GM18505 (cell line): ENCODE measurements around the gene FDX2.

Source experiments
- ATAC-seq: cut with Tn5 transposase; IDR thresholded peaks from one replicate; pipeline ENCODE4 v1.9.1; 2021; ENCODE audit not compliant: unreplicated experiment
- POLR2A ChIP-seq: IDR thresholded peaks from 4 replicates; pipeline ENCODE4 v1.6.1; 2011; ENCODE audit warnings: borderline replicate concordance; ENCODE audit not compliant: insufficient read depth, insufficient read length; ENCODE audit errors: extremely low read depth

The FDX2 gene

DNA sequence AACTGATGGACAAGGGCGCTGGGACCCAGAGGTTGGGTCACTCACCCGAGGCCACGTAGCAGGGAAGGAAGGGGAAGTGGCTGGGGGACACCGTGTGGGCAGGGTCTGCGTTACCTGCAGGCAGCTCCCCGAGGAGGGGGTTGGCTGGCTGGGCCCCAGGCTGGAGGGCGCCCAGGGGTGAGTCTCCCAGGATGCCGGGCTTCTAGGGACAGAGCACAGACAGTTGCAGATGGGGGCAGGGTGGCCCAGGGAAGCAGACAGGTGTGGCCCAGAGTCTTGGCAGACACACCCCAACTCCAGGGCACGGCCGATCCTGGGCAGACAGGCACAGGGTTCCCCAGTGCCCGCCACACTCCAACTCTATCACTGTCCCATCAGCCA is 5.6 kb upstream of the FDX2 start:
- no peak for TF ChIP-seq POLR2A
- ATAC-seq: no peak

DNA sequence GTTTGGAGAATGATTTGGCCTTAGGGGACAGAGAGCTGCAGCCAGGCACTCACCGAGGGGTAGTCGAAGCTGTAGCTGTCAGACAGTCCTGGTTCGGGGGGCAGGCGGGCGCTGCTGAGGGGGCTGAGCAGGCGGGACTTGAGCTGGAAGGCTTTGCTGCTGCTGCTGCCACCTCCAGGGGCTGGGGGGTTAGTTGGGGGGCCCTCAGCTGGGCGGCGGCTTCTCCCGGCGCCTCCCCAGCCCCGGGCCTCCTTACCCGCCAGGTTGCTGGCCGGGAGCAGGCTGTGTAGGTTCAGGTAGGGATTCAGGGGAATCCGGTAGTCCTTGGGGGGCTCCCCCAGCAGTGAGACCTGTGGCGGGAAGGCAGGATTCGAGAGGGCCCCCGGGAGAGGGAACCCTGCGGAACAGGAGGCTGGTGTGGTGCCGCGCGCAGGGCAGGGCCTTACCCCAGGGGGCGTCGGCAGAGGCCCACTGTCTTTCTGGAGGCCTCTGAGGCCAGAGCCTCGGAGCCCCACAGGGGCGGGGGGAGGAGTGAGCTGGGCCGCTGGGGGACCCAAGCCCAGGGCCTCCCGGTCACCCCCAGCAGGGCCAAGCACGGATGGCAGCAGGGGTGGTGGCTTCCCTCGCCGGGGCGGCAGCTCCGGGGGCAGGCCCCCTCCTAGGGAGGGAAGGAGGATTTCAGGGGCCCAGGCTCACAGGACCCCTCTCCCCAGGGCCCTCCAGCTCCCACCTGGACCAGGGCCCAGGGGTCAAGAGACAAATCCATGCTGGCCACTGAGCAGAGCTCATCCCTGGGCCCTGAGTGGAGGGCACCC is 5.0 kb upstream of the FDX2 start:
- ATAC-seq: no peak

DNA sequence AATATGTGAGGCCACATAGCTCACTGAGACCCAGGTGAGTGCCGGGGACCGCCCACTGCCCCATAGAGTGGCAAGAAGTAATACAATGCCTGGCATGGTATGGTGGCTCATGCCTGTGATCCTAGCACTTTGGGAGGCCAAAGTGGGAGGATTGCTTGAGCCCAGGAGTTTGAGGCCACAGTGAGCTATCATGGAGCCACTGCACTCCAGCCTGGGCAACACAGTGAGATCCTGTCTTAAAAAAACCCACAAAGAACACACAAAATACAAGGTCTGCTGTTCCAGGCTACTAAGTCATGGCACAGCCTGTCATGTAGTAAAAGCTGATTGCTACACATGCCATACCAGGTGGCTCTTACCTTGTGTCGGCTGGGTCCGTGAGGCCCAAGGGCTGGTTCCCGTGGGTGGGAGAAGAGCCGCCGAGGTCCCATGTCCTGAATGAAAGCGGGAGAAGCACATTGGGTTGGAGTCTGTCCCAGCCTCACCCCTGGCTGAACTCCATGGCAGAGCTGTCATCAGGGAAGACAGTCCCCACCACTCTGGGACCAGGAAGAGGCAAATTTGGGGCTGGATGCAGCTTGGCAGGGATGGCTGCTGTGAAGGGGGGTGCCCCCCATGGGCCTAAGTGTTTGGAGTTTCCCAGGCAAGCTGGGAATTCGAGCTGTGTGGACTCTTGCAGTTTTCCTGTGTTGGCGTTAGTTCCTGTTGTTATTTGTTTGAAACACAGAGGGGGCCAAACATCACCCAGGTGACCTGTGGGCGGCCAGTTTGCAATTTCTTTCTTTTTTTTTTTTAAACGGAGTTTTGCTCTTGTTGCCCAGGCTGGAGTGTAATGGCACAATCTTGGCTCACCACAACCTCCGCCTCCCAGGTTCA is 3.2 kb upstream of the FDX2 start:
- ATAC-seq: no peak
- no peak for TF ChIP-seq POLR2A

More for the DNA sequence above, 5.0 kb upstream of the FDX2 start:
- no peak for TF ChIP-seq POLR2A

DNA sequence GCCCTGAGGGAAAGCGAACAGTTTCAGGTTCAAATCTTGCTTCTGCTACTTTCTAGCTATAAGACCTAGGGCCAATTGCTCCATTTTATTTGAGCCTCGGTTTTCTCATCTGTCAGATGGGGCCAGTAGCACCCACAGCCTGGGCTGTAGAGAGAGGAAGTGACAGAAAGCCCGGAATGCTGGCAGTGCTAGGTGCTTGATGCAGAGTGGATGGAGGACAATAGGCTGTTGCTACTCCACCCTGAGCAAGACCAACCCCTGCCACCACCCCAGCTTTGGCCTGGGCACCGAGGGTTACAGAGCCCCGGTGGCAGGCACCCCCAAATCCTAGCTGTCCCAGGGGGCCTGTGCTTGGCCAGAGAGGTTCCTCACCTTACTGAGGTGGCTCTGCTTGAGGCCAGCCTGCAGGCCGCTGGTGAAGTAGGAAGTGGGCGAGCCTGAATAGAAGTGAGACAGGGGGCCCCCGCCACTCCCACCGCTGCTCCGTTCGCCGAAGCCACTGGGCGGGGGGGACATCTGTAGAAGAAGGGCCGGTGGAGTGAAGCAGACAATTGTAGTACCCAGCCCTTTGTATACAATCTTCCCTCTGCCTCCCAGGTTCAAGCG is 2.1 kb upstream of the FDX2 start:
- no peak for TF ChIP-seq POLR2A
- ATAC-seq: no peak

DNA sequence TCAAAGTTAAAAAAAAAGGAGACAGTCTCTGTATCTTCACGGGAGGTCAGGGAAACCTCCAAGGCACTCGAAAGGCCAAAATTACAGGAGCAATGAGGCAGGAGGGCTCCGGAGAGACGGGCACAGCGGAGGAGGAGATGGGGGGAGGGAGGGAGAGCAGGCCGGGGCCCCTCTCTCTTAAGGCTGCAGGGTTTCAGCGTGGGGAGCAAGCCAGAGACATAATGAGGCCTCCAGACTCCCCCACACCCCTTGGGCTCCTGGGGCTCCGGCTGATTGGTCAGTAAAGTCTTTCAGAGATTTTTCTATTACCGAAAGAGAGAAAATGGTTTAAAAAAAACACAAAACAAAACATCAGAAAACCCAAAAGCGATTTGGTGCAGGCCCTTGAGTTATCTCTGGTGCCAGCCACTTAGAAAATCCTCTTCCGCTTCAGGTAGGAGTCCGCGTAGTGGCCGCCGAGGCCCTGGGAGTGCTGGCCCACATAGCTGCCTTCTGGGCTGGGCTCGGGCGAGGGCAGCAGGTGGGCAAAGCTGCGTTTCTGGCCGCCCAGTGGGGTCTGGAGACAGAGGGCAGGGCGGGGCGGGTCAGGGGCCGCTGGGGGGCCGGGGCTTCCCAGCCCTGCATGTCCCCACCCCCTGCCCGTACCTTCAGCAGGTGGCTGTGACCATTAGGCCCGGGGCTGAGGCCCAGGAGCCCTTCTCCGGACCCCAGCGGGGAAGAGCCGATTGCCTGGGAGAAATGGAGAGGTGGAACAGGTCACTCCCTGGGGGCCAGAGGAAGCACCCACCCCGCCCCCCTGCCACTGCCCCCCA is 1.4 kb upstream of the FDX2 start:
- ATAC-seq: no peak
- TF ChIP-seq POLR2A: no peak

DNA sequence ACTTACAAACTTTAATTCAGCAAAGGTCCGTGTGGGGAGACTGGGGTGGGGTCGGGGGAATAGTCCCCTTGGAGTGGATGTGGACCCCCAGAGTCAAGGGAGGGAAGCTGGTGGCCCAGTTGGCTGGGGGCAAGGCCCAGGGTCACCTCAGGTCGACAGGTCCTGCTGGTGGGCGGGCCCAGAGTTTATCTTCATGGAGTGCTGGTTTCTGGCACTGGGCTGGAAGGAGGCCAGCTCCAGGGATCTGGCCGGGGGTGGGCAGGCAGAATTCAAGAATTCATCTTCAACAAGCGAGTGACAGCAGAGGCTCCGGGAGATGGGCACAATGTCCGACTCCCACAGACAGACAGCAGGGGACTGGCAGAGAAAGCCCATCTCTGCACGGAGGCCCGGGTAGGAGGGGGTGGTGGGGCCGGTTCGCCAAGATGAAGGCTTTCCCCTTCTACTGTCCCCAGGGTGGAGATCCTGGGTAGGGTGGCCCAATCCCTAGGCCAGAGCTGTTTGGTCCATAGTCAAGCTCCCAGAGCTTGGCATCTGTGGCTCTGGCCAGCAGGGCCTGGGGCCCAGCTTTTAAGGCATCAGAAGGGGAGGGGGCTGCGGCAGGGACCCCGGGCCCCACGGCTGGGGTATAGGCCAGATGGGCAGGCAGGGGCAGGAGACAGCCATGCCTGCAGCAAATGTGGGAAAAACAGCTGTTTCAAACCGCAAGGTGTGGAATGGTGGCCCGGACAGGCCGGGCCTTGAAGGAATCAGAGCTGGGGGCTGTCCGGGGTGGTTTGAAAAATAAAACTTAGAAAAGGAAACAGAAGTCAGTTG is 622 bp upstream of the FDX2 start:
- TF ChIP-seq POLR2A: no peak
- no peak for ATAC-seq

DNA sequence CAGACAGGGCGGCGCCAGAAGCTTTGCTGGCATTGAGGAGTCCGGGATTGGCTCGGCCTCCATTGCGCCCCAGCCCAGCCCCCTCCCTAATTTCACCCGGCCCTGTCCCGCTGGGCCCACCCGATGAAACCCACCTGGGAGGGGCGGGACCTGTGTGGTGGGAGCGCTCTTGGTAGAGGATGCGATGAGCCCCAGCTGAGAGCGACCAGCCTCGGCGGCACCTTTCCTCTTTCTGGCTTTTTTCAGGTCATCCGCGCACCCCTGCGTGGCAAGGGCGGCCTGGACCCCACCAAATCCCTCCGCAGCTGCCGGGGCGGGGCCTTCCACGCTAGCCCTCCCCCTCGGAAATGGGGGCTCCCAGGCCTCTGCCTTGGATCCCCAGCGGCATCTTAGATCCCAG is 6.4 kb downstream of the FDX2 start, which contains the start of gene ZGLP1:
TSS of gene ZGLP1 (minus strand) at position 393 of the 400 bp plus-strand sequence.
- ATAC-seq: no peak
- TF ChIP-seq POLR2A: no peak

DNA sequence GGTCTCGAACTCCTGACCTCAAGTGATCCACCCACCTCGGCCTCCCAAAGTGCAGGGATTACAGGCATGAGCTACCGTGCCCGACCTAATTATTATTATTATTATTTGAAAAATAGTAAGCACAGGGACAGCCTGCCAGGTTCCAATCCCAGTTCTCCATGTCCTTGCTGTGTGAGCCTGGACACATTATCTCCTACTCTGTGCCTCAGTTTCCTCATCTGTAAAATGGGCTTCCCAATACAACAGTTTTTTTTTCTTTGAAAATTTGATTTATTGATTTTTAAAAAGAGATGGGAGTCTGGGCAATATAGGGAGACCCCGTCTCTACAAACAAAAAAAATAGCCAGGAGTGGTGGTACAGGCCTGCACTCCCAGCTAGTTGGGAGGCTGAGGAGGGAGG is 9.5 kb downstream of the FDX2 start:
- no peak for ATAC-seq
- TF ChIP-seq POLR2A: no peak

DNA sequence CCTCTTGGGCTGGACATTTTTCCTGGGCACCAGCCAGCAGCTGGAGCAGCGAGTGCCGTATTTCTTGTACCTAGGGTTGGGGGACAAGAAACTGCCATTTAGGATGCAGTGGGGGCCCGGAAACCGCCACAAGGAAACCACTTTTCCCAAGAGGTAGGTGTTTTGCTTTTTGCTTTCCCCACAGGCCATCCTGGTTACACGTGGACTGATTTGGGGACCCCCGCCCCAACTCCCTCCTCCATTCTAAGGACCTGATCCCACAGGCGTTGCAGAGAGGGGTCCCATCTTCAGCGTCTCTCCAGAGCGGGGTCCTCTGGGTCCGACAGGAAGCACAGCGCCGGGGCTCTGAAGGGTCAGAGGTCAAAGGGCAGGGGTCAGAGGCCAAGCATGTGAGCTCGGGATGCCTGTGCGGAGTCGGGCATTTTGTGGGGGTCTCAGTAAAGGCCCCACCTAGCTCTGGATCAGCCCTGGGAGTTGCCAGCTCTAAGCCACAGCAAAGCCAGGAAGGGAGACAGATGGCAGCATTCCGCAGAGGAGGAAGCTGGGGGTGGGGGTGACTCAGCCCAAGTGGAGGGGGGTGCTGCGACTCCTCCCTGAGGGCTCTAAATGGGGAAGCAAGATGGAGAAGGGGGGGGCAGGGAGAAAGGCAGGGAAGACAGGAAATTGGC is 10.5 kb downstream of the FDX2 start:
- TF ChIP-seq POLR2A: no peak
- no peak for ATAC-seq

DNA sequence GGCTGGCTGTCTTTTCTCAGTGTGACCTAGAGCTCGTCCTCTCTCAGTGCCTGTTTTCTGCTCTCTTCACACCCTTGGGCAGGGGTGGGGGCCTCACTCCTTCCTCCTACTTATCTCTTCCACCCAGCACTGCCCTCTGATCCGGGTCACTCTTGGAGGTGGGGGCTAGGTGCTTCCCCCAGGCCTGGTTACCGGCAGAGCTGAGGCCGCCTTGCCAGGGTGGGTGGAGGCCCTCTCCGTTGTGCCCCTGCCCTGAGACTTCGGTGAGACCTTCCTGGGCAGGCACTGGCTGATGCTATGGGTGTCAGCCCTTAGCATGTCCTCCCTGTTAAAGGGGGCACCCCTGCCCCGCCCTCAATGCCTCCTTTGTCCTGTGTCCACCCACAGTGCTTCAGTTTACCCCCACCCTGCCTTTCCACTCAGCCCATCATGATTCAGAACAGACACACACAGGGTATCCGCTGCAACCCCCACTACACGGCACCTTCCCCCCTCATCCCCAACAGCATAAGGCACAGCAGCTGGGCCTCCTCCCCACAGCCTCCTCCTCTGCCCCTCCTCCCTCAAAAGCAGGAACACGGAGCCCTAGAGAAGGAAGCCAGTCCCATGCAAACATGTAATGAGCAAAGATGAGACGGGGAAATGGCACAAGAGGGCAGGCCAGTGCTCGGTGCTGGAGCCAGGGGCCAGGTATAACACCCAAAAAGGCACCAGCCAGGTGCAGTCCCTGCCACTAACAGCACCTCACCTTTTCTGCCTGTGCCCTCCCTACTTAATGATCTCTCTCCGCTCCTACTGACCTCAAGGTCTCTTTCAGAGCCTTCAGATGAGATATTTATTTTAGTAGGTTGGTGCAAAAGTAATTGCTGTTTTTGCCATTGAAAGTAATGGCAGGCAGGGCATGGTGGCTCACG is 16.0 kb downstream of the FDX2 start:
- no peak for ATAC-seq
- no peak for TF ChIP-seq POLR2A
